Pancreas (tissue), 10 donors: ENCODE measurements around the gene HRH2. TPM values are rescaled to one million over a fixed set of nuclear protein-coding genes. Genes with fewer than 3 reads are reported as not detected.
"Not testable (repeated sequence)": the region's sequence is repeated elsewhere in the genome, so short reads cannot be mapped to it uniquely, and the experiment has no call there.

Experiments
- ATAC-seq, 4 donors: fragments of 200-7000 bp; cut with Tn5 transposase; one replicate each; pipeline versions ENCODE4 v1.8.0 to v1.9.1; 2020; ENCODE audit warnings: mild to moderate bottlenecking in 4 of 4, moderate library complexity in 4 of 4
- DNase-seq, 6 donors: peaks; one replicate each; pipeline ENCODE4 v3.0.0-alpha.2; 2020
- FAIRE-seq: peaks from 2 replicates; lab custom pipeline; 2012; peaks lifted over from hg19 to GRCh38; lab: Jason Lieb, UNC
- H3K27ac ChIP-seq, 4 donors: fragments of 200-600 bp; sonication (generic); 1 replicate in 3 of 4; 2 replicates in 1 of 4; pipeline versions ENCODE4 v1.5.0 to v1.8.0; 2020
- H3K27me3 ChIP-seq, 4 donors: fragments of 200-600 bp; one replicate each; pipeline ENCODE4 v1.8.0; 2021
- H3K36me3 ChIP-seq, 3 donors: fragments of 200-600 bp; sonication (generic) in 1 of 3; one replicate each; pipeline versions ENCODE4 v1.5.0 to v1.8.0; 2020 to 2021
- H3K4me1 ChIP-seq, 3 donors: fragments of 200-600 bp; one replicate each; pipeline ENCODE4 v1.8.0; 2021
- H3K4me3 ChIP-seq, 4 donors: fragments of 200-600 bp; sonication (generic) in 2 of 4; one replicate each; pipeline versions ENCODE4 v1.5.0 to v1.8.0; 2020 to 2021
- H3K9me3 ChIP-seq, 4 donors: fragments of 200-600 bp; one replicate each; pipeline ENCODE4 v1.8.0; 2021
- CTCF ChIP-seq, 4 donors: fragments of 200-600 bp; sonication (generic) in 3 of 4; IDR thresholded peaks; one replicate each; pipeline versions ENCODE4 v1.5.0 to v1.8.0; 2021; ENCODE audit warnings: antibody characterized with exemption in 4 of 4
- WGBS, 2 donors: extraction: QIAGEN DNeasy Blood & Tissue Kit; methylation state at CpG; one replicate each; pipeline ENCODE4 v1.1.7; 2013; 5-methylcytosine and 5-hydroxymethylcytosine counted together
- intact Hi-C, 3 donors: fragments of 100-400 bp; cut with DNase I; formaldehyde crosslinking; loops; one replicate each; pipeline versions ENCODE4 v1.11.1 to v1.14.2; 2022
- polyA plus RNA-seq, 2 donors: library from polyadenylated mRNA; stranded (reverse); fragments of 200-250 nt; gene quantifications; one replicate each; pipeline ENCODE4 v1.2.3, GENCODE V29; 2013
- total RNA-seq, 6 donors: library from RNA; stranded (reverse); fragmentation: NEBNext Ultra II Directional in 4 of 6; extraction: Animal tissue kit (Norgen Biotek cat#: 25700) in 4 of 6; gene quantifications; one replicate each; pipeline versions ENCODE4 v1.2.1 to v1.2.4, GENCODE V29; 2021 to 2023
- donor health status: healthy with polysubstance abuse.
- donor health status: DM: no; HTN: no; CAD: no; lungs with moderate emphysema.
- donor health status: DM: no; HTN: no; CAD: no.
- donor health status: control.
- donor health status: control.
- donor health status: Bipolar disorder and iron deficiency.
- donor health status: DM: yes; HTN: yes; CAD: no.
- donor health status: DM: no; HTN: no; CAD: no.
- donor health status: DM: no; HTN: no; CAD: no.
- donor health status: DM: yes; HTN: yes; CAD: no.

The HRH2 gene
- total and polyA plus RNA-seq, 8 donors: 0.05 to 1.4 (median 0.50) TPM

GRCh38 chr5:175714479-175715085, 56.7 kb downstream of the HRH2 start:
- ATAC-seq (no peak), FAIRE-seq (no peak), DNase-seq (peak in 3 of 6 donors; percentile 3 to 23 (median 14))
- Histone ChIP-seq H3K27ac (no peak overlapping the region), H3K36me3 (no peaks in the 10 kb centered on the region), H3K4me3 (no peak overlapping the region), H3K27me3 (no peaks in the 10 kb centered on the region), H3K4me1 (peaks cover 0 to 10% (median 8%) of the 10 kb centered on the region in 3 donors), H3K9me3 (no peaks in the 10 kb centered on the region)
- intact Hi-C loops: loop anchor here in 1 of 3 donors (5.0 kb wide), 1 partner anchor 182 kb away; no protein-coding TSS in a partner anchor
- no peak for TF ChIP-seq CTCF (IDR thresholded peaks at IDR 0.05)
- WGBS, 2 donors: 91 to 95% methylated on average over 7 of the region's 7 CpGs

GRCh38 chr5:175715627-175716522, 58.0 kb downstream of the HRH2 start:
- WGBS, 2 donors: 92 to 93% methylated on average over 10 of the region's 10 CpGs
- no peak for ATAC-seq
- H3K36me3 ChIP-seq: no peaks in the 10 kb centered on the region
- intact Hi-C loops: loop anchor here in 1 of 3 donors (5.0 kb wide), 1 partner anchor 184 kb away; no protein-coding TSS in a partner anchor
- no peaks in the 10 kb centered on the region for H3K27me3 ChIP-seq
- H3K9me3 ChIP-seq: no peaks in the 10 kb centered on the region
- FAIRE-seq: no peak
- no peak overlapping the region for H3K4me3 ChIP-seq
- TF ChIP-seq CTCF (IDR thresholded peaks at IDR 0.05): no peak
- peaks cover 0 to 10% (median 8%) of the 10 kb centered on the region in 3 donors for H3K4me1 ChIP-seq
- H3K27ac ChIP-seq: no peak overlapping the region
- peak in 3 of 6 donors; percentile 4 to 19 (median 13) for DNase-seq

- no peak for TF ChIP-seq CTCF (IDR thresholded peaks at IDR 0.05)
- DNase-seq: peak in 1 of 6 donors; percentile 3
- ATAC-seq: peak in 1 of 4 donors; percentile 26
- no peak overlapping the region for H3K4me3 ChIP-seq
- intact Hi-C loops: loop anchor here in 1 of 3 donors (5.0 kb wide), 1 partner anchor 186 kb away; no protein-coding TSS in a partner anchor
- H3K27me3 ChIP-seq: no peaks in the 10 kb centered on the region
- H3K9me3 ChIP-seq: no peaks in the 10 kb centered on the region
- WGBS, 2 donors: 47 to 55% methylated on average over 3 of the region's 3 CpGs
- H3K4me1 ChIP-seq: peaks cover 0 to 10% (median 8%) of the 10 kb centered on the region in 3 donors
- FAIRE-seq: no peak
- H3K36me3 ChIP-seq: no peaks in the 10 kb centered on the region
- no peak overlapping the region for H3K27ac ChIP-seq
These were observed 60.0 kb downstream of the HRH2 start for GRCh38 chr5:175717837-175718236.

DNA sequence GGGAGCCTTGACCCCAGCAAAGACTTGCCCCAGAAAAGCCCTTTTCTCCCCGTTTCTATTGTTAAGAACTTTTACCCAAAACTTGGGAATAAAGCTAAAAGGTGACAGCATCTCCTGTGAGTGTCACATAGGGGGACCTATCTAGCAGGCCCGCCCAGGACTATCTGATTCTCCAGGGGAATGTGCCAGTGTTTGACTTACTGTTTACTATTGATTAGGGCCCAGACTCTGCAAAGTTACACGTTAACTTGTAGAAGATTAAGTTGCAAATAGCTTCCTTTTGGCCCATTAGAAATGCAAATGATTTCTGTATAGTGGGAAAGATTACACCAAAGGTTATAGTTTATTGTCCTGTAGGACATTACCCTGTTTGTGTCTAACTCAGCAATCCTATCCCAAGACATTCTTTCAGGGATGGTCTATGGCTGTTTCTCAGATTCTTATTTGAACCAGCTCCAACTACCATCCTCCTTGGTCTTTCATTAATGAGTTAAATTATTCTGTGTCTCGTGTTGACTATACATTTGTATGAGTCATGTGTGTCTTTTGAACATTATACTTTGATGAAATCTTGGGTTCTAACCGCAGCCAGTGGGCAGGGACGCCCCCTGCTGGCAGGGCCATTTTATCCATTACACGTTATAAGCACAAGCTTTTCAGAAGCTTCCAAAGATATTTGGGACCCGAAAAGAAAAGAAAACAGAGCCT, 60.7 kb downstream of the HRH2 start:
- FAIRE-seq (no peak), ATAC-seq (peak; percentile 64 to 92 (median 77)), DNase-seq (peak in 5 of 6 donors; percentile 21 to 84 (median 46))
- peaks cover 0 to 10% (median 8%) of the 10 kb centered on the region in 3 donors for H3K4me1 ChIP-seq
- intact Hi-C loops: loop anchor here in 1 of 3 donors (5.0 kb wide), 1 partner anchor 186 kb away; no protein-coding TSS in a partner anchor
- WGBS, 2 donors: 4 to 11% methylated on average over 8 of the region's 8 CpGs
- H3K36me3 ChIP-seq: no peaks in the 10 kb centered on the region
- no peaks in the 10 kb centered on the region for H3K9me3 ChIP-seq
- TF ChIP-seq CTCF (IDR thresholded peaks at IDR 0.05): peak; percentile 43 to 72 (median 56)
- no peak overlapping the region for H3K27ac ChIP-seq
- H3K4me3 ChIP-seq: no peak overlapping the region
- no peaks in the 10 kb centered on the region for H3K27me3 ChIP-seq

DNA sequence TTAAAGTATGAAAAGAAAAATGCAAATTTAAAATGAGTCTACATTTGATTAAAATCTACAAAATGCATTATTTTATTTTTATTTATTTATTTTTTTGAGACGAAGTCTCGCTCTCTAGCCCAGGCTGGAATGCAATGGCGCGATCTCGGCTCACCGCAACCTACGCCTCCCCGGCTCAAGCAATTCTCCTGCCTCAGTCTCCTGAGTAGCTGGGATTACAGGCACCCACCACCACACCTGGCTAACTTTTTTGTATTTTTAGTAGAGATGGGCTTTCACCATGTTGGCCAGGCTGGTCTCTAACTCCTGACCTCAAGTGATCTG, 61.2 kb downstream of the HRH2 start:
- not testable (repeated sequence) for H3K27ac ChIP-seq, H3K4me3 ChIP-seq, FAIRE-seq, H3K36me3 ChIP-seq, ATAC-seq, H3K27me3 ChIP-seq, H3K9me3 ChIP-seq
- intact Hi-C loops: loop anchor here in 1 of 3 donors (5.0 kb wide), 1 partner anchor 187 kb away; no protein-coding TSS in a partner anchor
- peak in 1 of 6 donors; percentile 11 for DNase-seq
- peaks cover 0 to 10% (median 8%) of the 10 kb centered on the region in 3 donors for H3K4me1 ChIP-seq
- 79 to 83% methylated on average over 8 of the region's 8 CpGs for WGBS, 2 donors
